OCI-LY3 (cell line): ENCODE measurements around the gene TNFRSF18.

Experiments
- H2AFZ ChIP-seq: fragments of 200-600, 300-600 bp; shearing (Covaris generic); 2 replicates; pipeline ENCODE4 v1.6.0; 2014; ENCODE audit warnings: antibody characterized with exemption, low read depth, low read length
- H3K27ac ChIP-seq: fragments of 200-600, 300-600 bp; sonication (generic); 2 replicates; pipeline ENCODE4 v1.5.1; 2014; ENCODE audit warnings: mild to moderate bottlenecking, low read length, moderate library complexity, mixed read lengths
- H3K27me3 ChIP-seq: fragments of 200-600, 300-600 bp; sonication (generic); 2 replicates; pipeline ENCODE4 v1.6.1; 2014; ENCODE audit warnings: low read depth, low read length, mixed read lengths
- H3K36me3 ChIP-seq: fragments of 200-600, 300-600 bp; sonication (generic); replicated peaks from 2 replicates; pipeline ENCODE3; 2014; ENCODE audit warnings: low read depth, low read length, mixed read lengths
- H3K4me1 ChIP-seq: fragments of 300-600, 200-600 bp; sonication (generic); 2 replicates; pipeline ENCODE4 v1.6.1; 2014; ENCODE audit warnings: low read length, mixed read lengths
- H3K4me2 ChIP-seq: fragments of 200-600, 300-600 bp; sonication (generic); 2 replicates; pipeline ENCODE4 v1.6.1; 2014; ENCODE audit warnings: low read length, mixed read lengths
- H3K4me3 ChIP-seq: fragments of 300-600, 200-600 bp; sonication (generic); 2 replicates; pipeline ENCODE4 v1.5.1; 2014; ENCODE audit warnings: antibody characterized with exemption, mild to moderate bottlenecking, low read length, moderate library complexity
- H3K79me2 ChIP-seq: fragments of 300-600, 200-600 bp; shearing (Covaris generic); 2 replicates; pipeline ENCODE4 v1.6.1; 2014; ENCODE audit warnings: mild to moderate bottlenecking, low read length, mixed read lengths
- H3K9ac ChIP-seq: fragments of 300-600, 200-600 bp; shearing (Covaris generic); 2 replicates; pipeline ENCODE4 v1.6.0; 2014; ENCODE audit warnings: mild to moderate bottlenecking, low read length, moderate library complexity
- H3K9me3 ChIP-seq: fragments of 200-600, 300-600 bp; shearing (Covaris generic); 2 replicates; pipeline ENCODE4 v1.6.1; 2014; ENCODE audit warnings: low read length, mixed read lengths; ENCODE audit not compliant: insufficient read depth
- H4K20me1 ChIP-seq: fragments of 200-600, 300-600 bp; sonication (generic); 2 replicates; pipeline ENCODE4 v1.6.1; 2016; ENCODE audit warnings: low read length, mixed read lengths; ENCODE audit not compliant: insufficient read depth
- EZH2phosphoT487 ChIP-seq: fragments of 200-600 bp; shearing (Covaris generic); IDR thresholded peaks from 2 replicates; pipeline ENCODE4 v1.6.1; 2018; ENCODE audit warnings: antibody characterized with exemption, mixed run types, low read depth
- TF ChIP-seq, protein P1 (sequence below): fragments of 200-600, 300-600 bp; sonication (generic); IDR thresholded peaks from 2 replicates; pipeline ENCODE4 v1.5.1; 2014; ENCODE audit warnings: antibody characterized with exemption, low read length, low read depth

The TNFRSF18 gene

DNA sequence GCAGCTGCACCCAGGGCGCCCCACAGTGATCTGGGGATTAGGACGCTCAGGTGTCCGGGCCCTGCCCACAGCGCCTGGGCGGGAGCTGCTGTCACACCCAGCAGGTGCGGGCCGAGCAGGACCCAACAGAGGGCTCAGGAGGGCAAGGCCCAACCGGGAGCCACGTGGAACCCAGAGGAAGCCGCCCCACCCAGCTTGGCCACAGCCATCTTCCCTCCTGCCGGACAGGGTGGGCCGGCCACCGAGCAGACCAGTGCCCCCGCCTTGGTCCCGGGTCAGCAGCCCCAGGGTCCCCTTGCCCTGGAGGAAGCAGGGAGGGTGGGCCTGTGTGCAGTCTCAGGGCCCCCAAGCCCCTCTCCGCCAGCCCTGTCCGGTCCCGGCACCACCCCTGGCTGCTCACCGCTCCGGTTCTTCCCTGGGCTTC, 39.0 kb downstream of the TNFRSF18 start:
- Histone ChIP-seq H3K4me3 (no peak overlapping the region), H3K36me3 (no peaks in the 10 kb centered on the region), H4K20me1 (no peaks in the 10 kb centered on the region), H3K4me1 (peaks cover 41% of the 10 kb centered on the region), H3K79me2 (no peaks in the 10 kb centered on the region), H2AFZ (no peak overlapping the region), H3K27me3 (peaks cover 29% of the 10 kb centered on the region), H3K9ac (no peak overlapping the region), H3K4me2 (no peak overlapping the region), H3K27ac (no peak overlapping the region), H3K9me3 (no peaks in the 10 kb centered on the region)
- TF ChIP-seq, protein P1, sequence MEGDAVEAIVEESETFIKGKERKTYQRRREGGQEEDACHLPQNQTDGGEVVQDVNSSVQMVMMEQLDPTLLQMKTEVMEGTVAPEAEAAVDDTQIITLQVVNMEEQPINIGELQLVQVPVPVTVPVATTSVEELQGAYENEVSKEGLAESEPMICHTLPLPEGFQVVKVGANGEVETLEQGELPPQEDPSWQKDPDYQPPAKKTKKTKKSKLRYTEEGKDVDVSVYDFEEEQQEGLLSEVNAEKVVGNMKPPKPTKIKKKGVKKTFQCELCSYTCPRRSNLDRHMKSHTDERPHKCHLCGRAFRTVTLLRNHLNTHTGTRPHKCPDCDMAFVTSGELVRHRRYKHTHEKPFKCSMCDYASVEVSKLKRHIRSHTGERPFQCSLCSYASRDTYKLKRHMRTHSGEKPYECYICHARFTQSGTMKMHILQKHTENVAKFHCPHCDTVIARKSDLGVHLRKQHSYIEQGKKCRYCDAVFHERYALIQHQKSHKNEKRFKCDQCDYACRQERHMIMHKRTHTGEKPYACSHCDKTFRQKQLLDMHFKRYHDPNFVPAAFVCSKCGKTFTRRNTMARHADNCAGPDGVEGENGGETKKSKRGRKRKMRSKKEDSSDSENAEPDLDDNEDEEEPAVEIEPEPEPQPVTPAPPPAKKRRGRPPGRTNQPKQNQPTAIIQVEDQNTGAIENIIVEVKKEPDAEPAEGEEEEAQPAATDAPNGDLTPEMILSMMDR: no peak
- no peak for TF ChIP-seq EZH2phosphoT487

DNA sequence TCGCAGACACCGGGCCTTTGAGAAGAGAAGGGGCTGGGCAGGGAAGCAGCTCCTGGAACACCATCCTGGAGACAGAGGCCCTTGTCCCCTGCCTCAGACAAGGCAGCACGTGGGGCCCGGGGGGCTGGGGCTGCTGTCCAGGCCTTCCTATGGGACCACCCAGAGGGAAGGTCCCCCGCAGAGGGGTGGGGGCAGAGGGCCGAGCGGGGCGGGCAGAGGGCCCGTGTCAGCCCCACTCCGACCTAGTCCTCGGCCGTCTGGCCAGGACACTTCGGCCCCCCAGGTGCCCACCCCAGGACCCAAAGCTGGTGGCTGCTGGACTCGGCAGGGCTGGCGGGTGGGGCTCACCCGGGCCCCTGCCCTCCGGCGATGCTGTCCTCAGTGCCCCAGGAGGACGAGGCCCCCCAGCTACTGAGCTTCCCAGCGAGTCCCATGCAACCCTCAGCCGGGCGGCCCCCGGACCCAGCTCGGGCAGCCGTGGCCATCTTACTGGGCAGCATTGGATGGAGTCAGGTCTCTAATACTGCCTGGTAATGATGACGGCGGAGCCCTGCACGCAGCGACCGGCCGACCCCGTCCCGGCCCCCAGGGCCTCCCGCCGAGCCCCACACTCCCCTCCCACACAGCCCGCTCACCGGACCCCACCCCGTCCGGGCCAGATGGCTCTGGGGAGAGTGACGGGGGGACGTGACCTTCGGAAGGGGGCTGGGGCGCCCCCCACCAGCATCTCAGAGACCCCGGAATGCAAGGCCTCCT, 39.6 kb downstream of the TNFRSF18 start:
- Histone ChIP-seq H3K79me2 (no peaks in the 10 kb centered on the region), H3K9ac (no peak overlapping the region), H3K36me3 (no peaks in the 10 kb centered on the region), H3K27ac (no peak overlapping the region), H3K4me1 (peaks cover 35% of the 10 kb centered on the region), H3K27me3 (peaks cover 29% of the 10 kb centered on the region), H3K9me3 (no peaks in the 10 kb centered on the region), H3K4me2 (no peak overlapping the region), H2AFZ (no peak overlapping the region), H3K4me3 (no peak overlapping the region), H4K20me1 (no peaks in the 10 kb centered on the region)
- TF ChIP-seq EZH2phosphoT487: no peak
- TF ChIP-seq, protein P1: no peak

DNA sequence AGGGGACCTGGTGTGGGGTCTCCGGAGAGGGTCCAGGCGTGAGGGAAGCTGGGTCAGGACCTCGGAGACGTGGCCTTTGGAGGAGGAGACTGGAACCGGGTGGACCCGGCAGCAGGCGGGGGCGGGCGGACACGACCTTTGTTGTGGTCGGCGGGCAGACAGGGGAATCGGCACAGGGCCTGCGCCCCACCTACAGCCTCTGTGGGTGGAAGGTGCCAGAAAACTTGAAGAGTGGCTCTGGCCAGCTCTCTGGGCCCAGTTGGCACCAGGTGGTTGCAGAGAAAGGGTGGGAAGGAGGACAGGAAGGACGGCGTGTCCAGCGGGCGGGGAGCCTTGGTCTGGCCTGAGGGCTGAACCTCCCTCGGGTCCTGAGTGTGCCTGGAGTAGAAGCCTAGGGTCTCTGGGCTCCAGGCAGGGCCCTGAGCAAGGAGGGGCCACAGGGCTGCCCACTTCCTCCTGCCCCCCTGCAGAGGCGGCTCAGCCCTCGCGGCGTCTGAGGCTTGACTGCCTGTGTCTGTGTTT, 40.4 kb downstream of the TNFRSF18 start:
- Histone ChIP-seq H2AFZ (no peak overlapping the region), H3K4me3 (no peak overlapping the region), H3K27ac (no peak overlapping the region), H3K4me2 (no peak overlapping the region), H3K79me2 (no peaks in the 10 kb centered on the region), H4K20me1 (no peaks in the 10 kb centered on the region), H3K27me3 (peaks cover 28% of the 10 kb centered on the region), H3K4me1 (peaks cover 27% of the 10 kb centered on the region), H3K9me3 (no peaks in the 10 kb centered on the region), H3K36me3 (no peaks in the 10 kb centered on the region), H3K9ac (no peak overlapping the region)
- no peak for TF ChIP-seq EZH2phosphoT487

DNA sequence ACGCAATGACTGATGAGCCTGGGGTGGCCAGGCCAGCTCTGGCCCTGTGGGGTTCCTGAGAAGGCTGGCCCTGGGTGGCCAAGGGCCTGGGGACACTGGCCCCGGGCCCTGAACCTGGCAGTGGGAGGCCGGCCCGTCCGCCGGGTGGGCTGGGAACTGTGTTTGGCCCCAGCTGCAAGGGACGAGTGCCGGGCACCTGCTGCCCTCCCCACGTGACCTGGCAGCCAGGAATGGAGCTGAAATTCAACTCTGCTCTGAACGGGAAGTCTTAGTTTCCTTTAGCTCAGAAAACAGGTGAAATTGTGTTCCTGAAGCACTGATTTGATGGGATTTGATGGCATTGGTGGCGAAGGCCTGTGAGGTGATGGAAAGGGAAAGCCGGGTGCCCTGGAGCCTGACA, 40.9 kb downstream of the TNFRSF18 start:
- no peaks in the 10 kb centered on the region for H3K9me3 ChIP-seq
- H3K27ac ChIP-seq: no peak overlapping the region
- no peak for TF ChIP-seq EZH2phosphoT487
- TF ChIP-seq, protein P1: no peak
- H2AFZ ChIP-seq: no peak overlapping the region
- no peak overlapping the region for H3K9ac ChIP-seq
- peaks cover 23% of the 10 kb centered on the region for H3K4me1 ChIP-seq
- H3K79me2 ChIP-seq: no peaks in the 10 kb centered on the region
- H3K36me3 ChIP-seq: no peaks in the 10 kb centered on the region
- peaks cover 23% of the 10 kb centered on the region for H3K27me3 ChIP-seq
- H4K20me1 ChIP-seq: no peaks in the 10 kb centered on the region
- no peak overlapping the region for H3K4me2 ChIP-seq
- no peak overlapping the region for H3K4me3 ChIP-seq
